ENCODE measurements around the gene POGZ. TPM values are rescaled to one million over a fixed set of nuclear protein-coding genes. Genes with fewer than 3 reads are reported as not detected.
"Not testable (repeated sequence)": the region's sequence is repeated elsewhere in the genome, so short reads cannot be mapped to it uniquely, and the experiment has no call there.

Gene POGZ
- total and polyA plus RNA-seq, 2 experiments from 2014 or later: 12.9 to 36.3 TPM

- H4K20me1 ChIP-seq (ENCODE audit: insufficient read depth, poor library complexity, severe bottlenecking): no peaks in the 10 kb centered on the region
- H3K4me1 ChIP-seq (ENCODE audit: insufficient read depth): peaks cover 10% of the 10 kb centered on the region
- H3K27ac ChIP-seq: no peak overlapping the region
- H2AFZ ChIP-seq: no peak overlapping the region
- peaks cover 6% of the 10 kb centered on the region for H3K36me3 ChIP-seq (replicated peaks; ENCODE audit: insufficient read depth, low read depth)
- H3K9me2 ChIP-seq (replicated peaks; ENCODE audit: insufficient read depth): no peaks in the 10 kb centered on the region
- no peak for DNase-seq (ENCODE audit: low spot score)
- peaks cover 19% of the 10 kb centered on the region for H3K79me2 ChIP-seq
- TF ChIP-seq EZH2phosphoT487 (IDR thresholded peaks at IDR 0.05; ENCODE audit: low read depth, severe bottlenecking, unreplicated experiment) (no peak), EZH2 (IDR thresholded peaks at IDR 0.05; ENCODE audit: borderline replicate concordance) (no peak), CTCF (IDR thresholded peaks at IDR 0.05; ENCODE audit: poor library complexity) (no peak)
- no peaks in the 10 kb centered on the region for H3K9me3 ChIP-seq (ENCODE audit: low read depth)
- no peaks in the 10 kb centered on the region for H3K27me3 ChIP-seq
- H3K4me2 ChIP-seq: no peak overlapping the region
- H3K4me3 ChIP-seq: no peak overlapping the region
- 86% methylated on average over 2 of the region's 2 CpGs for WGBS (ENCODE audit: low lambda C conversion rate, missing lambda C conversion rate)
These were observed 57.4 kb downstream of the POGZ start for GRCh38 chr1:151401860-151402259.

GRCh38 chr1:151401125-151401788, 58.0 kb downstream of the POGZ start:
- H4K20me1 ChIP-seq (ENCODE audit: insufficient read depth, poor library complexity, severe bottlenecking): no peaks in the 10 kb centered on the region
- H3K27me3 ChIP-seq: no peaks in the 10 kb centered on the region
- 95% methylated on average over 13 of the region's 13 CpGs for WGBS (ENCODE audit: low lambda C conversion rate, missing lambda C conversion rate)
- no peaks in the 10 kb centered on the region for H3K9me2 ChIP-seq (replicated peaks; ENCODE audit: insufficient read depth)
- no peak overlapping the region for H2AFZ ChIP-seq
- no peak for DNase-seq (ENCODE audit: low spot score)
- H3K79me2 ChIP-seq: peaks cover 19% of the 10 kb centered on the region
- peaks cover 6% of the 10 kb centered on the region for H3K36me3 ChIP-seq (replicated peaks; ENCODE audit: insufficient read depth, low read depth)
- no peaks in the 10 kb centered on the region for H3K9me3 ChIP-seq (ENCODE audit: low read depth)
- H3K4me3 ChIP-seq: no peak overlapping the region
- TF ChIP-seq EZH2phosphoT487 (IDR thresholded peaks at IDR 0.05; ENCODE audit: low read depth, severe bottlenecking, unreplicated experiment) (no peak), CTCF (IDR thresholded peaks at IDR 0.05; ENCODE audit: poor library complexity) (no peak), EZH2 (IDR thresholded peaks at IDR 0.05; ENCODE audit: borderline replicate concordance) (no peak)
- peak overlapping the region; percentile 98 for H3K4me2 ChIP-seq
- H3K27ac ChIP-seq: peak overlapping the region; percentile 41
- H3K4me1 ChIP-seq (ENCODE audit: insufficient read depth): peaks cover 10% of the 10 kb centered on the region

GRCh38 chr1:151399324-151400171, 59.7 kb downstream of the POGZ start, which contains the start of gene PSMB4:
PSMB4 (plus strand) TSS chr1:151399573; CDS start chr1:151399588, 15 bp downstream.
- peaks cover 6% of the 10 kb centered on the region for H3K36me3 ChIP-seq (replicated peaks; ENCODE audit: insufficient read depth, low read depth)
- H3K27me3 ChIP-seq: no peaks in the 10 kb centered on the region
- peak; percentile 91 for DNase-seq (ENCODE audit: low spot score)

GRCh38 chr1:151396265-151396664, 63.0 kb downstream of the POGZ start:
- H3K27ac ChIP-seq; H3K36me3 ChIP-seq (replicated peaks; ENCODE audit: insufficient read depth, low read depth); DNase-seq (ENCODE audit: low spot score); H3K27me3 ChIP-seq; H3K4me3 ChIP-seq; H4K20me1 ChIP-seq (ENCODE audit: insufficient read depth, poor library complexity, severe bottlenecking); H3K9me3 ChIP-seq (ENCODE audit: low read depth); H3K4me1 ChIP-seq (ENCODE audit: insufficient read depth); H2AFZ ChIP-seq; H3K9me2 ChIP-seq (replicated peaks; ENCODE audit: insufficient read depth); H3K4me2 ChIP-seq: not testable (repeated sequence)
- peaks cover 17% of the 10 kb centered on the region for H3K79me2 ChIP-seq
- WGBS (ENCODE audit: low lambda C conversion rate, missing lambda C conversion rate): 93% methylated on average over 5 of the region's 5 CpGs

More at GRCh38 chr1:151399324-151400171, 59.7 kb downstream of the POGZ start, which contains the start of gene PSMB4:
- H3K4me1 ChIP-seq (ENCODE audit: insufficient read depth): peaks cover 10% of the 10 kb centered on the region
- peak within 1 kb of the TSS; percentile 76 for H3K27ac ChIP-seq
- H3K9me2 ChIP-seq (replicated peaks; ENCODE audit: insufficient read depth): no peaks in the 10 kb centered on the region
- peak within 1 kb of the TSS; percentile 44 for H2AFZ ChIP-seq
- H3K79me2 ChIP-seq: peaks cover 19% of the 10 kb centered on the region
- peak within 1 kb of the TSS; percentile 72 for H3K4me3 ChIP-seq
- no peaks in the 10 kb centered on the region for H3K9me3 ChIP-seq (ENCODE audit: low read depth)
- no peaks in the 10 kb centered on the region for H4K20me1 ChIP-seq (ENCODE audit: insufficient read depth, poor library complexity, severe bottlenecking)
- peak within 1 kb of the TSS; percentile 98 for H3K4me2 ChIP-seq
- TF ChIP-seq EZH2phosphoT487 (IDR thresholded peaks at IDR 0.05; ENCODE audit: low read depth, severe bottlenecking, unreplicated experiment) (no peak), CTCF (IDR thresholded peaks at IDR 0.05; ENCODE audit: poor library complexity) (peak; percentile 42), EZH2 (IDR thresholded peaks at IDR 0.05; ENCODE audit: borderline replicate concordance) (no peak)
- under 1% methylated on average over 63 of the region's 63 CpGs for WGBS (ENCODE audit: low lambda C conversion rate, missing lambda C conversion rate)

Data from hepatocyte (in vitro differentiated cells).